Glutamatergic neuron (in vitro differentiated cells): ENCODE measurements around the gene TTC28. TPM values are rescaled to one million over a fixed set of nuclear protein-coding genes. Genes with fewer than 3 reads are reported as not detected.
A peak's percentile ranks its signal among the peaks of the same experiment; 100 is the strongest.

Source experiments
- DNase-seq: peaks from one replicate; pipeline ENCODE4 v3.0.0; 2022
- H3K27ac Mint-ChIP-seq: one replicate; pipeline ENCODE4 v1.8.0; 2020; ENCODE audit warnings: mild to moderate bottlenecking, mixed read lengths, inconsistent platforms; ENCODE audit not compliant: unreplicated experiment
- H3K27me3 Mint-ChIP-seq: one replicate; pipeline ENCODE4 v1.8.0; 2020; ENCODE audit warnings: mild to moderate bottlenecking, moderate library complexity, mixed read lengths, inconsistent platforms; ENCODE audit not compliant: unreplicated experiment
- H3K36me3 Mint-ChIP-seq: one replicate; pipeline ENCODE4 v1.8.0; 2020; ENCODE audit warnings: mild to moderate bottlenecking, mixed read lengths, inconsistent platforms; ENCODE audit not compliant: unreplicated experiment
- H3K4me1 Mint-ChIP-seq: one replicate; pipeline ENCODE4 v1.8.0; 2020; ENCODE audit warnings: mild to moderate bottlenecking, low read depth, mixed read lengths, inconsistent platforms; ENCODE audit not compliant: unreplicated experiment
- H3K4me3 Mint-ChIP-seq: one replicate; pipeline ENCODE4 v1.8.0; 2020; ENCODE audit warnings: mild to moderate bottlenecking, mixed read lengths, inconsistent platforms; ENCODE audit not compliant: unreplicated experiment
- H3K9me3 Mint-ChIP-seq: one replicate; pipeline ENCODE4 v1.8.0; 2020; ENCODE audit warnings: mild to moderate bottlenecking, moderate library complexity, mixed read lengths, inconsistent platforms; ENCODE audit not compliant: unreplicated experiment
- total RNA-seq: library from RNA; stranded (reverse); fragmentation: NEBNext Ultra II Directional; extraction: Animal tissue kit (Norgen Biotek cat#: 25700); gene quantifications from one replicate; pipeline ENCODE4 v1.2.1, GENCODE V29; 2021; ENCODE audit not compliant: unreplicated experiment
- TF ChIP-seq, protein P1 (sequence below): fragments of 200-600 bp; sonication (generic); IDR thresholded peaks from one replicate; pipeline ENCODE4 v1.5.0; 2021; ENCODE audit not compliant: partially characterized antibody, unreplicated experiment

TTC28 gene
- total RNA-seq, 1 donor from 2014 or later: 55.6 TPM

DNA sequence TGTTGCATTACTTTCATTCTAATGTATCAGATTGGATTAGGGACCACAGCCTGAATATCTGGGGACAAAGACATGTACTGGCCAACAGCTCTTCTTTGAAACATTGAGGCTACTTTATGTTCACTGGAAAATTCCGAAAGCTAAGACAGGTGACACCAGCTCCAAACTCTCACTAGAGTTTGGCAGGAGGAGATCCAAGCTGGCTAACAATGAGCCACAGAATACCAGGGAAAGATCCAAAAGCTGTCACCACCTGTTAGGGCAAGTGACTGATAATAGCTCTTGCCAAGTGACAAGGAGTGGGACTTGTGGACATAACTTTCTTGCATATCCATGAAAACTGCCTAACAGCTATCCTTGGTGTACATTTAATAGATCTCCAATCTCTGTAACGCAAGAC, 333.3 kb downstream of the TTC28 start:
- Mint-ChIP-seq H3K4me1 (peaks cover 50% of the 10 kb centered on the region), H3K27ac (peak overlapping the region; percentile 84), H3K27me3 (peaks cover 4% of the 10 kb centered on the region), H3K4me3 (peak overlapping the region; percentile 10), H3K9me3 (peaks cover 13% of the 10 kb centered on the region), H3K36me3 (no peaks in the 10 kb centered on the region)
- DNase-seq: no peak
- TF ChIP-seq, protein P1, sequence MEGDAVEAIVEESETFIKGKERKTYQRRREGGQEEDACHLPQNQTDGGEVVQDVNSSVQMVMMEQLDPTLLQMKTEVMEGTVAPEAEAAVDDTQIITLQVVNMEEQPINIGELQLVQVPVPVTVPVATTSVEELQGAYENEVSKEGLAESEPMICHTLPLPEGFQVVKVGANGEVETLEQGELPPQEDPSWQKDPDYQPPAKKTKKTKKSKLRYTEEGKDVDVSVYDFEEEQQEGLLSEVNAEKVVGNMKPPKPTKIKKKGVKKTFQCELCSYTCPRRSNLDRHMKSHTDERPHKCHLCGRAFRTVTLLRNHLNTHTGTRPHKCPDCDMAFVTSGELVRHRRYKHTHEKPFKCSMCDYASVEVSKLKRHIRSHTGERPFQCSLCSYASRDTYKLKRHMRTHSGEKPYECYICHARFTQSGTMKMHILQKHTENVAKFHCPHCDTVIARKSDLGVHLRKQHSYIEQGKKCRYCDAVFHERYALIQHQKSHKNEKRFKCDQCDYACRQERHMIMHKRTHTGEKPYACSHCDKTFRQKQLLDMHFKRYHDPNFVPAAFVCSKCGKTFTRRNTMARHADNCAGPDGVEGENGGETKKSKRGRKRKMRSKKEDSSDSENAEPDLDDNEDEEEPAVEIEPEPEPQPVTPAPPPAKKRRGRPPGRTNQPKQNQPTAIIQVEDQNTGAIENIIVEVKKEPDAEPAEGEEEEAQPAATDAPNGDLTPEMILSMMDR: no peak

DNA sequence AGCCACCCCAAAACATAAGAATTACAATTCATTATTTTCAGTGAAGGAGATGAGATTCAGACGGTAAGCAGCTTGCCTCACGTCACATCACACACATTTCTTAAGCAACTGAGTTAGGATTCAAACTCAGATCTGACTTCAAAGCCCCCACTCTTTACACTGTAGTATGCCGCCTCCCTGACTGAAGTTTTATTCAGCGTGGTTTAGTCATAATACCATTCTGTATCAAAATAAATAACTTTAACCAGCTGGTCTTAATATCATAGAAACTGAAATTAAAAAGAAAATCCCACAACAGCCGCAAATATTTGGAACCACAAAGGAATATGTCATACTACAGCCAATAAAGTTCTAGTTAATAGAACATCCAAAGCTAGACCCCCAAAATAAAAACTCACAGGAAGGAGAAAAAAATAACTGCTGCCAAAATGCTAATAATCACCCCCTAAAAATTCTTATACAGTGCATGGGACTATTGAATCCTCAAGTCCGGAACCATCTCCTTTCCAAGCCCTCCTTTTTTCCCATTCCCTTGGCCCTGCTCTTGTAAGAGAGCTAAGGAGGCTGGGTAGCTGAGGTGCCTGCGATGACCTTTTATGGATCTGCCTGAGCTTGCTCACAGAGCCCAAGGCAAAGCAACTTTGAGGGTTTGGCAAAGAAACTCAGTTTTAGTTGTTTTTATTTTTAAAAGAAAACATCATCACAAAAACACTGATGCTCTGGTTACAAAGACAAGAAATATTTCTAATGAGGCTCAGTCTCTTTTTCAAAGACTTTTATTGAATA, 334.5 kb downstream of the TTC28 start:
- H3K9me3 Mint-ChIP-seq: peaks cover 14% of the 10 kb centered on the region
- TF ChIP-seq, protein P1: no peak

GRCh38 chr22:28341001-28341400, 338.6 kb downstream of the TTC28 start:
- peaks cover 10% of the 10 kb centered on the region for H3K9me3 Mint-ChIP-seq
- H3K4me1 Mint-ChIP-seq: peaks cover 12% of the 10 kb centered on the region
- TF ChIP-seq, protein P1: no peak
- DNase-seq: no peak
- peaks cover 16% of the 10 kb centered on the region for H3K36me3 Mint-ChIP-seq
- no peaks in the 10 kb centered on the region for H3K27me3 Mint-ChIP-seq
- no peak overlapping the region for H3K27ac Mint-ChIP-seq
- H3K4me3 Mint-ChIP-seq: no peak overlapping the region

More for the DNA sequence above, 334.5 kb downstream of the TTC28 start:
- Mint-ChIP-seq H3K36me3 (peaks cover 2% of the 10 kb centered on the region), H3K4me3 (no peak overlapping the region), H3K27ac (no peak overlapping the region), H3K27me3 (peaks cover 4% of the 10 kb centered on the region), H3K4me1 (peaks cover 39% of the 10 kb centered on the region)
- DNase-seq: no peak

DNA sequence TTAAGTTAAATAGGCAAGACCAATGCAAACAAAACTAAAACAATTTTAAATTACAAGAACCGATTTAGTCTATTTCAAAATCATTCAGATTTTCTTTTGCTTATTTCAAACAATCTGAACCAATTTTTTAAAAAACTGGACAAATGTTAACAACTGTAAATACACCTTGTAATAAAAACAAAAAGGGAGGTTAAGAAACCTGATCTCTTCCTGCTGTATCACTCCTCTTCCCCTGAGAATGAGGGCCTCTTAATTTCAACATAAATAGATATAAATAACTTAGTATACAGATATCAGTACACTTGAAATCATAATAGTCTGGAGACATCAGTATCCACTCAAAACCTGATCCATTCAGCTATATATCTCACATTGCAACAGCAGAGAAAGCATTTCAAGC, 346.6 kb downstream of the TTC28 start:
- Mint-ChIP-seq H3K27me3 (no peaks in the 10 kb centered on the region), H3K27ac (no peak overlapping the region), H3K4me1 (peaks cover 15% of the 10 kb centered on the region), H3K9me3 (peaks cover 3% of the 10 kb centered on the region), H3K36me3 (peaks cover 6% of the 10 kb centered on the region), H3K4me3 (no peak overlapping the region)
- TF ChIP-seq, protein P1: no peak
- no peak for DNase-seq

GRCh38 chr22:28332410-28332809, 347.2 kb downstream of the TTC28 start:
- H3K4me3 Mint-ChIP-seq: peak overlapping the region; percentile 30
- H3K27ac Mint-ChIP-seq: no peak overlapping the region
- H3K36me3 Mint-ChIP-seq: peaks cover 5% of the 10 kb centered on the region
- peaks cover 15% of the 10 kb centered on the region for H3K4me1 Mint-ChIP-seq
- peaks cover 2% of the 10 kb centered on the region for H3K9me3 Mint-ChIP-seq
- DNase-seq: no peak
- TF ChIP-seq, protein P1: no peak
- H3K27me3 Mint-ChIP-seq: no peaks in the 10 kb centered on the region
